Measurements from ENCODE around the gene DDX10. TPM values are rescaled to one million over a fixed set of nuclear protein-coding genes. Genes with fewer than 3 reads are reported as not detected.

DDX10 gene
- total RNA-seq, 4 donors from 2014 or later, result 8.8 to 27.7 (median 14.6) TPM

DNA sequence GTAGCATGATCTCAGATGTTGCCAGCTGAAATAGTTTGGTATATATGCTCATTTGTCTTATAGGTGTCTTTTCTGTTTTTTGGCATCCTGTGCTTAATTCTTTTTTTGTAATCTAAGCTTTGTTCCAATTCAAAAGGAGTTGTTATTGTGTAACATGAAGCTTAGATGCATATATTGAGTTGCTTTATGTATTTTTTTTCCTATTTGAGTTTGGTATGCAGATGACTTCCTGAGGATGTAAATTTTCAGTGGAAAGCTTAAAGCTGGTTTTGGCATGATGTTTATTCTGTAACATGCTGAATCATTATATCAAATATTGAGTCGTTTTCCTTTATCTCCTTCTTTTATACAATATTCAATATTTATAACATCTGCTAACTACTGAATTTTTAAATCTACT, 69.4 kb downstream of the DDX10 start:
- TF ChIP-seq CTCF (IDR thresholded peaks at IDR 0.05; ENCODE audit: low read depth), result no peak

DNA sequence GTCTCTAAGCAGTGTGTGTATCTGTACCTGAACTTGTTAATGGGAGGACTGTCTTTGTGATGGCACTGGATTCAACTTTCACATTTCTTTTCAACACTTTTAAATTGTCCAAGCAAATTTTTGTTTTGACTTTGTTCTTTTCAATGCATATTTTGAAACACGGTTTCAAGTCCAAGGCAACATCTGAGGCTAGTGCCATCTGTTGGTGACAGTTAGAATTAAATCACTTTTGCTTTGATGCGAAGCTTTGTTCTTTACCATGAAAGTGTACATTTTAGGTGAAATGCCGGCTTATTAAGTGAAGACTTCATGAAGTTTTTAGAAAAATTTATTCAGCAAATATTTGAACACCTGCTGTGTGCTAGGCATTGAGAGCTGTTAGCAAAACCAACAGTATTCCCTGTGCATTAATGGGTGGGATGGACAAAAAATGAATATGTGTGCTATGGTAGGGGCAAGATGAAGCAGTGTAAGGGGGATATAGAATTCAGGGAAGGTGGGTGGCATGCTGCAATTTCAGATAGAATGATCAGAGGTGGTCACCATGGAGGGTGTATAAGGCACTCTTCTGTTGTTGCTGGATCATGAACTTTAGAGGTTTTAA, 70.2 kb downstream of the DDX10 start:
- TF ChIP-seq CTCF (IDR thresholded peaks at IDR 0.05; ENCODE audit: low read depth), result no peak

DNA sequence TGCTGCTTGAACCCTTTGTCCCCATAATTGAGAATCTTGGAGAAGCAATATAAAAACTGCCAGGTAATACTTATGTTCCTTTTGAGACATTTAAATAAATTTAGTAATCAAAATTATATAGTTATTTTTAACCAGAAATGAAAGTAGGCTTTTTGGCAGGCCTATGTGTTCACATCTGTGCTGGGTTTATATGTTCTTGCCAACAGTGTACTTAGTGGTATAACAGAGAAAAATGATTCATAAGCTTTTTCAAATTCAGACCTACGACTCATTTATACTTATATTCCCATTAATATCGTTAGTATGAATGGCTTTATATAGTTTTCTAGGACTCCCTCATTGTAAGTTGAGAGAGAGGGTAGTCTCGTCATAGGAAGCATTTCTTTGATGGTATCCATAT, 79.0 kb downstream of the DDX10 start:
- TF ChIP-seq CTCF (IDR thresholded peaks at IDR 0.05; ENCODE audit: low read depth), result no peak

GRCh38 chr11:108748968-108749367, 84.1 kb downstream of the DDX10 start:
- no peak for TF ChIP-seq CTCF (IDR thresholded peaks at IDR 0.05; ENCODE audit: low read depth)

GRCh38 chr11:108751444-108751843, 86.6 kb downstream of the DDX10 start:
- no peak for TF ChIP-seq CTCF (IDR thresholded peaks at IDR 0.05; ENCODE audit: low read depth)

DNA sequence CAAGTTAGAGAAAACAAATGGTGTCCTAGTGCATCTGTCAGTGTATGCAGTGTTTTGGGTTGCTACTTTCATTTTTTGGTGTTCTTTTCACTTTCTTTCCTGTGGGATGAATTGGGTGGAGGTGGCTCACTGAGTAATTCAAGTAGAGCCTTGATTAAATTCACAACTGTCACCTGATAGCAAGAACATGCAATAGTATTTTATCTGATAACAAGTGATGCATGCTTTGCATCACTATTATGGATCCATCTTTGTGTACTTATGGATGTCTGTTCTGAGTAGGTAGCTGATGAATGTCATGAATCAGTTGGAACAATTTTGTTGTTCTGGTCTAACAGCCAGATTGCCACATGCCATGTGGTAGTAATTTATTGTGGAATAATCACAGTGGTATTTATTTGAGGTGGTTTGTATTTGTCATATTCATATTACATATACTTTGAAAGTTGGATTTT, 87.5 kb downstream of the DDX10 start:
- no peak for TF ChIP-seq CTCF (IDR thresholded peaks at IDR 0.05; ENCODE audit: low read depth)

- TF ChIP-seq CTCF (IDR thresholded peaks at IDR 0.05; ENCODE audit: low read depth), result no peak
Measured at GRCh38 chr11:108754901-108755625, 90.2 kb downstream of the DDX10 start.
